ENCODE results near the gene SPECC1L. TPM values are rescaled to one million over a fixed set of nuclear protein-coding genes. Genes with fewer than 3 reads are reported as not detected.
A peak's percentile ranks its signal among the peaks of the same experiment; 100 is the strongest.

SPECC1L gene
- total RNA-seq, 6 donors from 2014 or later, result 37.7 to 80.6 (median 62.3) TPM

DNA sequence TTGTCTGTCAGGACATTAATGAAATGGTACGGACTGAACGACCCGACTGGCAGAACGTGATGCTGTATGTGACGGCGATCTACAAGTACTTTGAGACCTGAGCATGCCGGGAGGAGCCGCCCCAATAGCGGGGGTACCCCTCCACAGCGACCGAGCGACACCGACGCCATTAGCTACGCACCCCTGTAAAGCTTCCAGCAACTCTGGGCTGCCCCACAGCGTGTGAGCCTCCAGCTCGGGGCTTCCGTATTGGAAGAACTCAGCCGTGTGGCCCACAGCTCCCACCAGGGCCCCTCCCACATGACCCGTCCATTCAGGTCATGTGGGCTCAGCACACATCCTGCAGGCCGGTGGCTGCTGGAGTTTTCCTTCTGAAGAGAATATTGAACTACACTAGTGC lies 143.9 kb downstream of the SPECC1L start:
- peaks cover 5 to 11% (median 10%) of the 10 kb centered on the region in 4 donors for H3K4me1 ChIP-seq
- ATAC-seq (ENCODE audit: low FRiP score in 2 of 2) (no peak), DNase-seq (no peak)
- no peaks in the 10 kb centered on the region for H3K27me3 ChIP-seq
- 85 to 88% methylated on average over 8 to 21 of the region's 21 CpGs for WGBS, 2 donors
- H3K36me3 ChIP-seq, result peaks cover 3 to 62% (median 43%) of the 10 kb centered on the region in 4 donors
- H3K27ac ChIP-seq, result peak overlapping the region in 2 of 4 donors; percentile 10 to 32
- H3K9me3 ChIP-seq, result no peaks in the 10 kb centered on the region
- H3K4me3 ChIP-seq, result no peak overlapping the region
- TF ChIP-seq POLR2A (IDR thresholded peaks at IDR 0.05) (no peak), POLR2AphosphoS5 (IDR thresholded peaks at IDR 0.05) (no peak), EP300 (IDR thresholded peaks at IDR 0.05) (no peak)
- TF ChIP-seq, protein P1, sequence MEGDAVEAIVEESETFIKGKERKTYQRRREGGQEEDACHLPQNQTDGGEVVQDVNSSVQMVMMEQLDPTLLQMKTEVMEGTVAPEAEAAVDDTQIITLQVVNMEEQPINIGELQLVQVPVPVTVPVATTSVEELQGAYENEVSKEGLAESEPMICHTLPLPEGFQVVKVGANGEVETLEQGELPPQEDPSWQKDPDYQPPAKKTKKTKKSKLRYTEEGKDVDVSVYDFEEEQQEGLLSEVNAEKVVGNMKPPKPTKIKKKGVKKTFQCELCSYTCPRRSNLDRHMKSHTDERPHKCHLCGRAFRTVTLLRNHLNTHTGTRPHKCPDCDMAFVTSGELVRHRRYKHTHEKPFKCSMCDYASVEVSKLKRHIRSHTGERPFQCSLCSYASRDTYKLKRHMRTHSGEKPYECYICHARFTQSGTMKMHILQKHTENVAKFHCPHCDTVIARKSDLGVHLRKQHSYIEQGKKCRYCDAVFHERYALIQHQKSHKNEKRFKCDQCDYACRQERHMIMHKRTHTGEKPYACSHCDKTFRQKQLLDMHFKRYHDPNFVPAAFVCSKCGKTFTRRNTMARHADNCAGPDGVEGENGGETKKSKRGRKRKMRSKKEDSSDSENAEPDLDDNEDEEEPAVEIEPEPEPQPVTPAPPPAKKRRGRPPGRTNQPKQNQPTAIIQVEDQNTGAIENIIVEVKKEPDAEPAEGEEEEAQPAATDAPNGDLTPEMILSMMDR (IDR thresholded peaks at IDR 0.05), result no peak

DNA sequence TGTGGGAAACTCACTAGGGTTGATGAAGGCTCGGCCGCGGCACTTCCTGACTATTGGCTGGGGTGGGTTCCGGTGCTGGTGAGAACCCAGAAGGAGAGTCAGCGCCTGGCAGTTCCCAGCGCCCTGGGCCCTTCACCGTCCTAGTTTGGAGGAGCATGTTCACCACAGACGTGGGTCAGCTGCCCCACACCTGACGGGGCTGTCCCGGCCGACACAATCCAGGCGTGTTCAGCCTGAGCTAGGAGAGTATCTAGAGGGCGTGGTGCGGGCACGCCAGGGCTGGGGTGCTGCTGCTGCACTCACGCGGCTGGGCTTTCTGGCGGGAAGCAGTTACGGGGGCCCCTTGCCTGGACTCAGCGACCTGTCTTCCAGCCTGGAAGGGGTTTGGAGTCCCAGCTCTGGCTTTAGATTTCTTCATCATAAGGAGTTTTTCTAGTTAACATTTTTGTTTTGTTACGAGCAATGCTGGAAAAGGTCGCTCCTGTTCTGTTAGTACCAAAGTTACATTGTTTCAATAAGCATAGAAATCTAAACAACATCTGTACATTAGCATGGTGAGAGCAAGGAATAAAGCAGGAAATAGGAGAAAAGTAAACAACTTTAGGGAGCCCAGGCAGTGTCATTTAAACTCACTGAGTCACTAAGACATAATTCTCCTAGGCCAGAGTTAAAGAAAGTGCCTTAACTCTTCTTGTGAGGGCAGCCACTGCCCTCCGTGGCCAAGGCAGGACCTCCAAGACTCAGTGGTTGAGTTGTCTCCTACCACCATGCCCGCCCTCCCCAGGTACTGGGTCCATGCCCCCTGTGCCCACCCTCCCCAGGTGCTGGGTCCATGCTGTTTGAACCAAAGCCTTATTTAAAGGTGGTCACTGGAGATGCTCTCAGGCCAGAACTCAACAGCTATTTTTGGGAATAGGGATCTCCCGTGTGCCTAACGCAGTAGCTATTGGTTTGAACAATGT lies 144.6 kb downstream of the SPECC1L start:
- Histone ChIP-seq H3K9me3 (no peaks in the 10 kb centered on the region), H3K36me3 (peaks cover 3 to 62% (median 43%) of the 10 kb centered on the region in 4 donors), H3K27ac (peak overlapping the region in 1 of 4 donors; percentile 32), H3K4me3 (no peak overlapping the region), H3K27me3 (no peaks in the 10 kb centered on the region), H3K4me1 (peaks cover 10 to 18% (median 15%) of the 10 kb centered on the region in 4 donors)
- DNase-seq (no peak), ATAC-seq (ENCODE audit: low FRiP score in 2 of 2) (no peak)
- 75 to 86% methylated on average over 17 to 26 of the region's 26 CpGs for WGBS, 2 donors
- no peak for TF ChIP-seq POLR2A (IDR thresholded peaks at IDR 0.05)
- no peak for TF ChIP-seq EP300 (IDR thresholded peaks at IDR 0.05)
- TF ChIP-seq POLR2AphosphoS5 (IDR thresholded peaks at IDR 0.05), result no peak
- TF ChIP-seq, protein P1 (IDR thresholded peaks at IDR 0.05), result no peak

DNA sequence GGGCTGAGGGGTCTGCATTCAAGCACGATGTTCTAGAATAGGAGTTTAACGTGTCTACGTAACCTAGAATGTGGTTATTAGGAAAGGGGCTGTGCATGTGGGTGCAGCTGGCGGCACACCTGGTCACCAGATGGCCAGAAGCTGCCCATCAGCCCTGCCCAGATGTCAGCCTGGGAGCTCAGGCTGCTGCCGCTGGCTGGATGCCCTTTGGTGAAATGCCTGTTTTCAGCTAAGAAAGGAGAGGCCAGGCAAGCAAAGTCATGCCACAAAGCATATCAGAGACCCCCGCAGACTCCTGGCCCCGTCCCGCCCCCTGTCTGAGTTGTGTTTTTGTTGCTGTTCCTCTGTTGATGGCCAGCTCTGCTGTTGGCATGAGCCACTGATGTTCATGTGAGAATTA lies 145.5 kb downstream of the SPECC1L start:
- WGBS, 2 donors, result 97% methylated on average over 8 of the region's 8 CpGs
- no peak overlapping the region for H3K4me3 ChIP-seq
- no peak overlapping the region for H3K27ac ChIP-seq
- H3K4me1 ChIP-seq, result peaks cover 19 to 26% (median 23%) of the 10 kb centered on the region in 4 donors
- H3K36me3 ChIP-seq, result peaks cover 3 to 61% (median 43%) of the 10 kb centered on the region in 4 donors
- ATAC-seq (ENCODE audit: low FRiP score in 2 of 2) (no peak), DNase-seq (no peak)
- no peaks in the 10 kb centered on the region for H3K9me3 ChIP-seq
- TF ChIP-seq POLR2AphosphoS5 (IDR thresholded peaks at IDR 0.05), result no peak
- H3K27me3 ChIP-seq, result no peaks in the 10 kb centered on the region

DNA sequence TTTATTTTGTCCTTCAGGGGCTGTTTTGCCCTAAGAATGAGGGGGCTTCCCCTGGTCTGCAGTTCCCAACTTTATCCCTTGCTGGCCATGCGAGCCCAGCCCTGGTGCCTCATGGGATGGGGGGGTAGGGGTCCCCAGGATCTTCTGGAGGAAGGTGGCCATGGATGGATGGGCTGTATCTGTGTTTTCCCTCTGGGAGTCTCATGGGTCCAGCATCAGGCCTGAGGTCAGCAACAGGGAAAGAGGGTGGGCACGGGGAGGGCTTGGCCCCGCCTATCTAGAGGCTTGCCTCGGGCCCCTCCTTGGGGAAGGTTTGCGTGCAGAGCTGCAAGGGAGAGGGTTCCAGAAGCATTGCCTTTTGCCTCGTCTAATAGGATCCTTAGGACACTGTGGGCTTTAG lies 146.0 kb downstream of the SPECC1L start:
- TF ChIP-seq, protein P1 (IDR thresholded peaks at IDR 0.05), result no peak
- Histone ChIP-seq H3K4me1 (peaks cover 24 to 32% (median 29%) of the 10 kb centered on the region in 4 donors), H3K9me3 (no peaks in the 10 kb centered on the region), H3K27ac (no peak overlapping the region), H3K4me3 (no peak overlapping the region), H3K27me3 (no peaks in the 10 kb centered on the region), H3K36me3 (peaks cover 3 to 58% (median 41%) of the 10 kb centered on the region in 4 donors)
- 81 to 96% methylated on average over 5 to 6 of the region's 6 CpGs for WGBS, 2 donors
- DNase-seq, result no peak
- ATAC-seq (ENCODE audit: low FRiP score in 2 of 2), result no peak

DNA sequence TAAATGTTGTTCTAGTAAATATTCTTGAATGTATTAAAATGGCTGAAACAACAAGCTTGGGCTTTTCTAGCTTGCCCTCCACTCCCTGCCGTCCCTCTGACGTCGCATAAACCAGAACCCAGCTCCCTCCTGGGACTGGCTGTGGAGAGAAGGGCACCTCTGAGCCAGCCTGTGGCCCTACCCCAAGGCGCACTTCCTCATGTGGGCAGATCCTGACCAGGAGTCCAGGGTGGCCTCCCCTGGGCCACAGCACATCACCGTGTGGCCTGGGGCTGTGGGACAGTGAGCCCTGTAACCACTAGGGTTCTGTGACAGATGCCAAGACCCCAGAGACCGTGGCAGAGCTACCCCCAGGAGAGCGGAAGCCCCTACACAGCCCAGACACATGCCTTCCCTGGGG lies 146.6 kb downstream of the SPECC1L start:
- peaks cover 3 to 52% (median 35%) of the 10 kb centered on the region in 4 donors for H3K36me3 ChIP-seq
- WGBS, 2 donors, result 92 to 99% methylated on average over 5 to 7 of the region's 7 CpGs
- DNase-seq (no peak), ATAC-seq (ENCODE audit: low FRiP score in 2 of 2) (no peak)
- no peak overlapping the region for H3K4me3 ChIP-seq
- H3K27me3 ChIP-seq, result no peaks in the 10 kb centered on the region
- H3K9me3 ChIP-seq, result no peaks in the 10 kb centered on the region
- TF ChIP-seq, protein P1 (IDR thresholded peaks at IDR 0.05), result no peak
- TF ChIP-seq EP300 (IDR thresholded peaks at IDR 0.05) (no peak), POLR2AphosphoS5 (IDR thresholded peaks at IDR 0.05) (no peak), POLR2A (IDR thresholded peaks at IDR 0.05) (no peak)
- H3K27ac ChIP-seq, result no peak overlapping the region
- peaks cover 25 to 35% (median 31%) of the 10 kb centered on the region in 4 donors for H3K4me1 ChIP-seq

Data from upper lobe of left lung (tissue), 6 donors.